T follicular helper cell (primary cell): ENCODE measurements around the gene ETFBKMT.

Source experiments
- DNase-seq: peaks from one replicate; pipeline ENCODE4 v3.0.0-alpha.2; 2020; ENCODE audit warnings: low read depth
- total RNA-seq, 2 experiments: gene quantifications; one replicate each; lab custom pipeline; 2026; lab: John Stamatoyannopoulos, UW

Gene ETFBKMT, protein sequence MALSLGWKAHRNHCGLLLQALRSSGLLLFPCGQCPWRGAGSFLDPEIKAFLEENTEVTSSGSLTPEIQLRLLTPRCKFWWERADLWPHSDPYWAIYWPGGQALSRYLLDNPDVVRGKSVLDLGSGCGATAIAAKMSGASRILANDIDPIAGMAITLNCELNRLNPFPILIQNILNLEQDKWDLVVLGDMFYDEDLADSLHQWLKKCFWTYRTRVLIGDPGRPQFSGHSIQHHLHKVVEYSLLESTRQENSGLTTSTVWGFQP
- total RNA-seq: 1.2 to 1.5 reads per million in 2 experiments

DNA sequence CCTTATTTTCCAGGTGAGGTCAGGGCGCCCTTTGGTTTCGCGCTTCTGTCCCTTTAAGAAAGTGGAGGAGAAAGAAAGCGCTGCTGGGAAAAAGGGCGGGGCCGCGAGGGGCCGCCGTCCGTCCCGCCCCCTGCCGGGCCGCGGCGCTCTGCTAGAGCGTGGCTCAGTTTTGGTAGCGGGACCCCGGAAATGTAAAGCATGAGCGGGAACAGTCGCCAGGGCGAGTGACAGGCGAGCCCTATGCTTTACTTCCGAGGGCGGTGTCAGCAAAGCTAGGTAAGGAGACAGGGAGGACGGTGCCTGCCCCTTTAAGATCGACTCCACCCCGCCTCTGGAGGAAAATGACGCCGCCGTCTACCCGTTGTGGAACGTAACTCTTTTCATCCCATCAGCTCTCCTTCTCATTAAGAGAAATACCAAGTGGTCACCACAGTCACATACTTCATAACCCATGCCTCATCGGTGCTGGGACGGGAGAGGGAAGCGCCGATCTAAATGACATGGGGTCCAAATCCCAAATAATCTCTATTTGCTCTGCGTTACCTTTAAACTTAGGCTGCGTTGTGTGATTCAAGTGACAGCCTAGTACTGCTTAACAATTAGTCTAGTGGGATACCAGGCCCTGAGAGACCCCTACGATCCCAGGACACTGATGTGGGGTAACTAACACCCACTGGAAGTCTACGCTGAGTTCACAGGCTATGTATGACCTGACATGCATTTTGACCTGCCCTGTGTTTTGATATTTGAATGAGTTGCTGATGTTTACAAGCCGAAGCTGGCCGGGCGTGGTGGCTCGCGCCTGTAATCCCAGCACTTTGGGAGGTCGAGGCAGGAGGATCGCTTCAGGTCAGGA lies at the start of gene ETFBKMT:
Gene ETFBKMT (plus strand): TSS at position 602 of the 856 bp plus-strand sequence. CDS start 2,266 bp downstream, outside the sequence.
- DNase-seq: peak; percentile 87

DNA sequence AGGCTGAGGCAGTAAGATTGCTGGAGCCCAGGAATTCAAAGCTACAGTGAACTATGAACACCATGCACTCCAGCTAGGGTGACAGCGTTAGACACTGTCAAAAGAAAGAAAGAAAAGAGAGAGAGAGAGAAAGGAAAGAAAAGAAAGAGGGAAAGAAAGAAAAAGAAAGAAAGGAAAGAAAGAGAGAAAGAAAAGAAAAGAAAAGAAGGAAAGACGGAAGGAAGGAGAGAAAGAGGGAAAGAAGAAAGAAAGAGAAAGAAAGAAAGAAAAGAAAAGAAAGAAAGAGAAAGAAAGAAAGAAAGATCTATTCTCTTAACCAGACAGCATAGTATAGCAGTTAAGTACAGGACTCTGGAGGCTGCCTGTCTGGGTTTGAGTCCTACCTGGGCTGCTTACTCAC lies 46.7 kb upstream of the ETFBKMT start:
- DNase-seq: no peak

DNA sequence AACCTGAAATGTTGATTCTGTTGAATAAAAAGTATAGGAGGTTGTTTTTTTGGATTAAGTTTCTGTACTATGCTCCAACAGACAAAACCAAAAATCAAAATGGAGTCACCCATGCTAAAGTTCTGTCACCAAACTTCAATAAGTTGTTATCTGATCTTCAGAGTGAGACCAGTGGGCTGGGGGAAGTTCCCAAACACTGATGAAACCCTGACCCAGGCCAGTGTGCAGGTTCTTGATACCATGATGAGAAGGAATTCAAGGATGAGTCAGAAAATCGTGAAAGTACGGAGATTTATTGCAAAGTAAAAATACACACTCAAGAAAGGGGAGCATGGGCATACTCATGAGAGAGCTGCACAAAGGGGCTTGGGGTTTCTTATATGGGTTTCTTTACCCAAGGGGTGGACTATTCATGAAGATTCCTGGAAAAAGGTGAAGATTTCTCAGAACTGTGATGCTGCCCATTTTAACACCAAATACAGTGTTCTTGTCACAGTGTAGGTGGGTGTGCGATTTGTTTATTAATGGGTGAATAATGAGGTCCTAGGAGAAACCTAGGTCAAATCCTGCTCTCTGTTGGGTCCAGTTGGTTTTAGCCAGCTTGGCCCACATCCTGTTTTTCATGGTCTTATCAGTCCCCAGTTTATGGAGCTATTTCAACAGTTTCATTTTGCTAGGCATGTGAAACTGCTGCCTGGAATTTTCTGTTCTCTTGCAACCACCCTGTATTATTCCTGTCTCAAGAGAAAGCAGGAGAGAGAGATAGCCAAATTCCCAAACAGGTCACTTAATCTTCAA lies 41.1 kb upstream of the ETFBKMT start:
- no peak for DNase-seq

DNA sequence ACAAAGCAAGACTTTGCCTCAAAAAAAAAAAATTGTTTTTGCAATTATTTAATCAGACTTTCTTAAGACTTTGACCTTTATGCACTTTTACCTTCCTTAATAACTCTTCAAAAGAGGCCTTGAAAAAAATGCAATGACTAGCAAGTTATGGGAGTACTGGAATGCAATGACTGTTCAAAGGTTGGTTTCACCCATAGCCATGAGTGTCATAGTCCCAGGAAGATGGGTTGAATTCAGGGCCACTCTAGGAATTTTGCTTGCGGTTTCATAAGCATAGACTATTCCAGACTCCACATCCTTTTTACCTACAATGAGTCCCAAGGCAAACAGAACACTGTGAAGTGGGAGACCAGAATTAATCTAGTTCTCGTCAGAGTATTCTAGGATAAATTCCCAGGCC lies 39.2 kb upstream of the ETFBKMT start:
- DNase-seq: no peak

DNA sequence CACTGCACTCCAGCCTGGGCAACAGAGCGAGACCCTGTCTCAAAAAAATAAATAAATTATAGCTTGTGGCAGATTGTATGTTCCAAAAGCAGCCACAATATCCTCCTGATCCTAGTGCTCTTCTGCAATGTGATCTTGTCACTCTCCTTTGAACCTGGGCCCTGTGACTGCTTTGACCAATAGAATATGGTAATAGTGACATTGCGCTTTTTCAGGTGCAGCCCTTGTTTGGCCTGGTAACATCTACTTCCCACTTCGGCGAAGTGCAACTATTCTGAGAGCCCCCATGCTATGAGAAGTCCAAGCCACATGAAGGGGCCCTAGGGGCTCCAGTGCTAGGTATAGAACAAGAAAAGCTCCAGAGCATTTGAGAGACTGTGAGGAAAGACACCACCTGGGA lies 37.5 kb upstream of the ETFBKMT start:
- DNase-seq: no peak

DNA sequence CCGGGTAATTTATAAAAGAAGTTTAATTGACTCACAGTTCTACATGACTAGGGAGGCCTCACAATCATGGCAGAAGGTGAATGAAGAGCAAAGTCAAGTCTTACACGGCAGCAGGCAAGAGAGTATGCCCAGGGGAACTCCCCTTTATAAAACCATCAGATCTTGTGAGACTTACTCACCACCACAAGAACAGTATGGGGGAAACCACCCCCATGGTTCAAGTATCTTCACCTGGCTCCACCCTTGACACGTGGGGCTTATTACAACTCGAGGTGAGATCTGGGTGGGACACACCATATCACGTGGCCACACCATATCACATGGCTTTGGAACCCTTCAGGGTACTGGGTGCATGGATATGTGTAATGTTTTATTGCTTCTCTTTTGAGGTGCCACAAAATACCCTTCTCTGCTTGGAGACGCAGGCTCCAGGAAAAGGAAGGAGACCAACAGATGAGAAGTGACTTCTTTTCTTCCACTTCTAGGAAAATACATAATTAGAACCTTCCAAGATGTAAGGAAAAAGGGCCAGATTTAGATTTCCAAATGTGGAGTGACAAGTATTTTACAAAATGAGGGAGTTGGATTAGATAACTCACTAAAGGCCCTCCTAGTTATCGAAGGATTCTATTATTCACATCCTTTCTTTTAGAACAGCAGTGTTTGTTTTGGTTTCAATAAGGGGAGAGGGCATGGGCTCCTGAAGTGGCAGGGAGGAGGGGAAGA lies 33.1 kb upstream of the ETFBKMT start:
- no peak for DNase-seq

DNA sequence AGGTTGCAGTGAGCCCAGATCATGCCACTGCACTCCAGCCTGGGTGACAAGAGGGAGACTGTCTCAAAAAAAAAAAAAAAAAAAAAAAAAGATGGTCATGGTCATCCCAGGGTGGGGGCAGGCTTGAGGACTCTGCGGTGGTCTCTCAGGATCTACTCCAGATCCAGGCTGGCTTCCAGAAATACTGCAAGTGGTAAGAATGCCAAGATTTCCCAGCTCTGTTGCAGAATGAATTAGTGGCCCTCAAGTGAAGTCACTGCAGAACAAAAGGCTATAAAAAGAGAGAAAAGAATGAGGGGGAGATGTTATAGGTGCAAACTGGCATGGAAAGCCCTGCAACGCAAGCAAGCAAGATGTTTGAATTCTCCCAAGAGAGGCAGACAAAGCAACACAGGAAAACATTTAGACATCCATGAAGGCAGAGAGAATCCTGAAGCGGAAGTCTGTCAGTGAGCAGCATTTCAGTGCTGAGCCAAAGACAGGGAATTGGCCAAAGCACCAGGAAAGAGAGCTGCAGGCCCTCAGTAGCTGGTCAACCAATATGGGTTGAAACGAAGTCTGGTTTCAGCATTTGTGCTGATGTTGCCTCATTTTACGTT lies 31.9 kb upstream of the ETFBKMT start:
- DNase-seq: no peak

DNA sequence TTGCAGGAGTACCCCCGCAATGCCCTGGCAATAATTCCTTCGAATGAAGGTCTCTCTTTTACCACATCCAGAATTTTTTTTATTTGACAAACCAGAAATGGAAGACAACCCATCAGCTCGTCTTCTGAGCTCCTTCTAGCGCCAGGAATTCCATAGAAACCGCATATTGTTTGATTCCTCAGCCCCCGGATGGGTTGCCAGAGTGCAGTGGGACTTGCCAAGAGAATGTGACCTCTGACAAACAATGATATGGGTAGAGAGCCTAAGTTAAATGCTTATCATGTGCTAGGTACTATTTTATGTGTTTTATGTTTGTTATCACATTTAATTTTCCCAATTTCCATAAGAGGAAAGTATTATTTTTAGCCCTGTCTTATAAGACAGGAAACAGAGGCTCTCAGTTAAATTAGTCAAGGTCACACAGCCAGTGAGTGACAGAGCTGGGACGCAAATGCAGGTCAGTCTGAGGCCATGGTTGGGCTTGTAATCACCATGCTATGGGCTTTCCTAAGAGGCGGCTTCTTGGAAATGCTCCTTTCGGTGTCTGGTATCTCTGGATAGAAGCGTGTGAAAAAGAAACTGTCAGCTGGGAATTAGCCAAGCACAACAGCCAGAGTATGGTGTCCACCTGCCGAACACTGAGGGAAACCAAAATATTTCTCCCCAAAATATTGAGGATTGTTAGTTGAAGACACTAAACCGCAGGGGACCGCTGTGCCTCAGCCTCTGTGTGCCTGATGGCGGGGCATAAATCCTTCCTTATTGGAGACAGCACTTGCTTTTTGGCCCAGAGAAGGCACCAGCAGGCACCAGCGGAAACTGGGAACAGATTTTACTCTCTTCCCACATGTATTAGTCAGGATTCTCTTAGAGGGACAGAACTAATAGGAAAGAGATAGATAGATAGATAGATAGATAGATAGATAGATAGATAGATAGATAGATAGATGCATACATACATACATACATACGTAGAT lies 29.4 kb upstream of the ETFBKMT start:
- no peak for DNase-seq

DNA sequence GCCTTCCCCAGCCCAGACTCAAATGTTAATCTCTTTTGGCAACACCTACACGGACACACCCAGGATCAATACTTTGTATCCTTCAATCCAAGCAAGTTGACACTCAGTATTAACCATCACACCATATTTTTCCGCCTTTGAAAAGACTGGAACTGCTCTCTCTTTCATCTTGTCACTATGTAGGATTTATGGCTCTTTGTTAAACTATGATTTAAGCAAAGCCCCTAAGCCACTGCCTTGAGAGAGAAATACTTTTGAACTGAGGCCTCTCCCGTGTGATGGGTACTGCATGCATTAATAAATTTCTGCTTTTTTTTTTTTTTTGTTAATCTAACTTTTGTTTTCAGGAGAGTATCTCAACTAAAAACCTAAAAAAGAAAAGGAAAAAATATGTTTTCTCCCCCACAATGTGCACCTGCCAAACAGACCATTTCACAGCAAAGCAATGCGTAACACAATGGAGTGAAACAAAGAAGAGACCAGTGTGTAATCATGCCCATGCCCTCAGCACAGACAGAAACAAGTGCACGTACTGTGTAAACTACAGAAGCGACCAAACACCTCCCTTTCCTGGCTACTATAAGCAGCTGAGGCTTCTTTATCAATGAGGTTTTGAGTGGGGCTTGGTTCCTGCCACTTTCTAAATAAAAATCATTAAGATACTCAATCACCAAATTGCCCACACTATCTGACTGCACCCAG lies 28.3 kb upstream of the ETFBKMT start:
- no peak for DNase-seq

DNA sequence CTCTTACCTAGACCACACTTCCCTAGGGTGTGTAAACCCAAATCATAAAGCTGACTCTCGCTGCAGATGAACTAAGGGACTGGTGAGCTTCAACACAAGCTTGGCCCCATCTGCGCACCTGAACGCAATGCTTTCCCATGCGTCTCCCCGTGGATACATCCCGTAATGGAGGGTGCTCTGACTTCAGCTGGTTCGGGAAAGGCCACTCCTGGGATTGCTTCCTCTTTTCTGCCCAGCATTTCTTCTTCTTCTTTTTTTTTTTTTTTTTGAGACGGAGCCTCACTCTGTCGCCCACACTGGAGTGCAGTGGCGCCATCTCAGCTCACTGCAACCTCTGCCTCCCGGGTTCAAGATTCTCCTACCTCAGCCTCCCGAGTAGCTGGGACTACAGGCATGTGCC lies 27.7 kb upstream of the ETFBKMT start:
- DNase-seq: no peak

DNA sequence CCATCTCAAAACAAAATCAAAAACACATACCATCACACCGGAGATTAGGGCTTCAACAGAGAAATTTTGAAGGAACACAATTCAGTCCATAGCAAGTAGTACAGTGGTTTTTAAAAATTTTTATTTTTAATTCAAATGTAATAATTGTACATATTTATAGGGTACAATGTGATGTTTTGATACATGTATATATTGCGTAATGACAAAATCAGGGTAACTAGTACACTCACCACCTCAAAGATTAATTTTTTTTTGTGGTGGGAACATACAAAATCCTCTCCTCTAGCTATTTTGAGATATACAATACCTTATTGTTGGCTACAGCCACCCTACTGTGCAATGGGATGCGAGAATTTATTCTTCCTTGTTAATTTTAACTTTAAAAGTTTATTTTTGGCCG lies 26.0 kb upstream of the ETFBKMT start:
- no peak for DNase-seq

DNA sequence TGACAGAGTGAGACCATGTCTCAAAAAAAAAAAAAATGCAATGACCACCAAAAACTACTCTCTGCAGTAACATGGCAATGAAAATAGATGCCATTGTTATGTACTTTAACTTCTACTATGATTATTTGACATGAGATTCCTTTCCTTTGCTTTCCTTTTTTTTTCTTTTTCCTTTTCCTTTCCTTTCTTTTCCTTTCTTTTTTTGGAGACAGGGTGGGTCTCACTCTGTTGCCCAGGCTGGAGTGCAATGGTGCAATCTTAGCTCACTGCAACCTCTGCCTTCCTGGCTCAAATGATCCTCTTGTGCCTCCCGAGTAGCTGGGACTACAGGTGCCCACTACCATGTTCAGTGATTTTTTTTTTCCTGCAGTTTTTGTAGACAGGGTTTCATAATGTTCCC lies 24.9 kb upstream of the ETFBKMT start:
- DNase-seq: no peak

DNA sequence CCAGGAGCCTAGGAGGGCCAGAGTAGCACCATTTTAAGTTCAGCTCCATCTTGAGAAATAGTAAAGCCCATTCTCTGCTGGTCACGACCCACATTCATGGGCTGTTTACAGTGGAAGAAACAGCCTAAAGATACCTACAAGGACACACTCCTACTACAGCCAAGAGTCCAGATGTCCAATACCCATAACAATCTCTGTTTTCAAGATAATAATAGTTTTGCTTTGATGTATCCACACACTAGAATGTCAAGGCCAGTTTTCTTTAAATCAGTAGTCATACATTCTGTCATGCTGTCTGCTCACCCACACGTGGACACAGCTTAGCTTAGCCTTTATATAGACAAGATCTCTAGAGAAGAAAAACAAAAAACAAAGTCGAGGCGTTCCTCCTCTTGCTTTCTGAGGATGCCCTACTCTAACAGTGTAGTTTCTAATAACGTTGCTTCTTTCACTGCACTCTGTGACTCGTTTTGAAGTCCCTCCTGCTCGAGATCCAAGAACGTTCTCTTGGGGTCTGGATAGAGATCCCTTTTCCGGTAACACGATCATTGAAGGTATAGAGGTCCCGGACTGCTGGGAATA lies 17.9 kb upstream of the ETFBKMT start:
- DNase-seq: no peak

DNA sequence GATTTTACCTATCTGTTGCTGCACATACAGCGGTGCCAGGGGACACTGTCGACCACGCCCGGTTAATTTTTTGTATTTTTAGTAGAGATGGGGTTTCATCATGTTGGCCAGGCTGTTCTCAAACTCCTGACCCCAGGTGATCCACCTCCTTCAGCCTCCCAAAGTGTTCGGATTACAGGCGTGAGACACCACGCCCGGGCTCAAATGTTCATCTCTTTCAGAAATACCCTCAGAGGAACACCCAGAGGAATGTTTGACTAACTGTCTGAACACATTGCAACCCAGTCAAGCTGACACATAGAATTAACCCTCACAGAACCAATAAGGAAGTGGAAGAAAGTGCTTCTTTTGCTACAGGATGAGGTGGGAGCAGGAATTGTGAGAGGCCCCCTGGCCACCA lies 15.0 kb upstream of the ETFBKMT start:
- no peak for DNase-seq

DNA sequence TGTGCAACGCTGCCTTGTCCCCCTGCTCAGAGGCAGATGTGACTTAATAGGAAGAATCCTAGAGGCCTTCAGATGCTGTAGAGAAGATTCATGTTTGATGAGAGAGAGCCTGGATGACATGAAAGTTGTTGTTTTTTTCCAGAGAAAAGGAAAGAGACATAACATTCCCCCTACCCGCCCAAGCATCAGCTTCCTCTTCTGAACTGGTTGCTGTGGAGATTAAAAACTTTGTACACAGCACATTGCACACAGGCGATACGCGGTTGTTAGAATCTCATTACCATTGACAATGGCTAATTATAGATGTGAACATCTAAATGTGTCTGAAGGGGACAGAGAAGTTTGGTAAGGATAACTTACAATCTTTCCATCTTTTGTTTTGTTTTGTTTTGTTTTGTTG lies 13.6 kb upstream of the ETFBKMT start:
- DNase-seq: no peak

DNA sequence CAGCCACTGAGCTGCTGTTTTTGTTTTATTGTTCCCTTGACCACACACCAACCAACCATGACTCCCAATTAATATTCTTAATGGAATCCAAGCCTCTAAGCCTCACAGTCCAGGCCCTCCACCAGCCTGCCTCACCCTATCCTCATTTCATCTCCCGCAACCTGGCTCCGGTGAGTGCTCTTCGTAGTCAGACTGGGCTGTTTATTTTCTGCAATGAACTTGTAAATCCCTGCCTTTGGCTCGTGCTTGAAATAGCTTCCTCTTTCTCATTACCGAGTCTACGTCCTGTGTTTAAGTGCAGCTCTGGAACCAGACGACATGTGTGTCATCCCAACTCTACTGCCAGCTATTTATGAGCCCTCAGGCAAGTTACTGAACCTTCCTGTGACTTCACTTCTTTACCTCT lies 12.4 kb upstream of the ETFBKMT start:
- DNase-seq: no peak

DNA sequence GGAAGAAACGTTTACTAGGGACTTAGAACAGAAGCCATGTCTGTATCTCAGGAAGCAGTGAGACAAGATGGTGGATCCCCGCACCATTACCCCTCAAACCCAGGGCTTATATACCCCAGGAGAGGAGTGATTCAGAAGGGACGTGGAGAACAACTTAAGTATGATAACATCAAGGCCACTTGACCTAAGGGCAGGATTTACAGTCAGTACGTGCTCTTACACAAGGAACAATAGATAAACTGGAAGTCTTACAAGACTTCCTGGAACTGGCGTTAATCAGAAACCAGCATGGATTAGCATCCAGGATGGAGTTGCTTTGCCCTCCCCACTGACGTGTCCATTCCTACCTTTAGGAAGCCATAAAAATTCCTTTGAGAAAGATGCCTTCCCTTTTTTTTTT lies 8.6 kb upstream of the ETFBKMT start:
- no peak for DNase-seq

DNA sequence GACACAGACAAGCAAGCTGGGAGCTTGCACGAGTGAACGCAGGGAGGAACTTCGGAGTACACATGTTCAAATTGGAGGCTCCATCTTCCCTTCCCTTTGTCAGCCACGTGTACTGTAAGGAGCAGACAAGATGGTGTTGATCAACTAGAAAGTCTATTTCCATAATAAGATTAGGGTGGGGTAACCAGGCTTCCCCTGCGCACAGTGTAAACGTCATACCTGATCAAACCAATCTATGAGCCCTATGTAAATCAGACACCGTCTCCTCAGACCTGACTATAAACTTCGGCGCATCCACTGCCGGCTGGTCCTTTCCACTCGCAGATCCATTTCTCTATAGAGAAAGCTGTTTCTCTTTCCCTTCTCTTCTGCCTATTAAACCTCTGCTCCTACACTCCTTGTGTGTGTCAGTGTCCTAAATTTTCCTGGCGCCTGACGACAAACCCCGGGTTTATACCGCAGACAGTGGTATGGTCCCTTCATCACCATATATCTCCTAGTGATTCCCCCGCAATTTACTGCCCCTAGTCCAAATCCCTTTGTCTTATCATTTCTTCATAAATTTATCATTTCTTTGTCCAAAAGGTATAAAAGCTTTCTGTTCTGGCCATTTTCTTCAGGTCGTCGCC lies 7.5 kb upstream of the ETFBKMT start:
- no peak for DNase-seq

DNA sequence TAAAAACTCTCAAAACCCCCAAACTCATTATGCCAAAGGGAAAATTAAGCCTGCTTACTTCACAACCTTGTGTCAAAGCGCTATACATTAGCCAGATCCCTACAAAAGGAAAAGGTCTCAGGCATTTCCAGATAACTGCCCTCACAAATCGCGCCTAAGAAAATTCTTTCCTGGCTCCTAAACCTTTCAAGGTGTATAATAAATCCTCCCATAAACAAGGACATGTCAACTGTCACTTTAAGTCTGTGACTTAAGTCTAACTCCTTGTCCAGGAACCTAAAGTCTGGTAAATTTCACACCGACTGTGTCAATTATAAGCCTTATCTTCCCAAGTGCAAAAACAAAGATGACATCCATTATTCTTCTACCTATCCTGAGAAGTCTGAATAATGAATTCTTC lies 4.3 kb upstream of the ETFBKMT start:
- DNase-seq: no peak
